Ovary (tissue), 3 donors: Measurements from ENCODE around the gene POLR1B.

Experiments
- CTCF ChIP-seq, 3 donors: fragments of 450-650 bp in 2 of 3; fragments of 200-600 bp in 1 of 3; IDR thresholded peaks; one replicate each; pipeline versions ENCODE4 v1.5.1 to v1.8.0; 2016 to 2022; ENCODE audit warnings: antibody characterized with exemption in 3 of 3, mild to moderate bottlenecking in 1 of 3
- EP300 ChIP-seq: sonication (generic); formaldehyde crosslinking; IDR thresholded peaks from one replicate; pipeline ENCODE4 v1.6.1; 2017; ENCODE audit warnings: antibody characterized with exemption
- POLR2A ChIP-seq: fragments of 450-650 bp; IDR thresholded peaks from one replicate; pipeline ENCODE4 v1.6.1; 2017; ENCODE audit warnings: antibody characterized with exemption, mild to moderate bottlenecking, moderate library complexity
- donor health status: DM: no; HTN: no; CAD: no.

- no peak for TF ChIP-seq CTCF (IDR thresholded peaks at IDR 0.05)
- TF ChIP-seq POLR2A: no peak
- TF ChIP-seq EP300: no peak
Observed at GRCh38 chr2:112518807-112519206, 23.5 kb upstream of the POLR1B start.
